Smooth muscle cell (in vitro differentiated cells): ENCODE results near the gene PAPOLG. TPM values are rescaled to one million over a fixed set of nuclear protein-coding genes. Genes with fewer than 3 reads are reported as not detected.

ENCODE experiments used
- DNase-seq: peaks from one replicate; lab custom pipeline; 2025; ENCODE audit not compliant: unreplicated experiment; lab: John Stamatoyannopoulos, UW
- H2AFZ ChIP-seq: fragments of 200-600 bp; sonication (generic); 2 replicates; pipeline ENCODE4 v1.6.0; 2016; ENCODE audit warnings: antibody characterized with exemption, low read depth, mild to moderate bottlenecking
- H3F3A ChIP-seq: fragments of 200-600 bp; sonication (generic); 2 replicates; pipeline ENCODE4 v1.6.0; 2017; ENCODE audit warnings: antibody characterized with exemption, low read depth
- H3K27ac ChIP-seq: fragments of 200-600 bp; sonication (generic); 2 replicates; pipeline ENCODE4 v1.5.1; 2016; ENCODE audit warnings: low read depth, mild to moderate bottlenecking
- H3K27me3 ChIP-seq: fragments of 200-600 bp; sonication (generic); 2 replicates; pipeline ENCODE4 v1.6.1; 2016; ENCODE audit warnings: low read depth, mild to moderate bottlenecking
- H3K36me3 ChIP-seq: fragments of 200-600 bp; sonication (generic); 2 replicates; pipeline ENCODE4 v1.5.1; 2016; ENCODE audit warnings: low read depth
- H3K4me1 ChIP-seq: fragments of 200-600 bp; sonication (generic); 2 replicates; pipeline ENCODE4 v1.5.1; 2016; ENCODE audit warnings: low read depth
- H3K4me2 ChIP-seq: fragments of 200-600 bp; sonication (generic); 2 replicates; pipeline ENCODE4 v1.6.0; 2016; ENCODE audit warnings: mild to moderate bottlenecking
- H3K4me3 ChIP-seq: fragments of 200-600 bp; sonication (generic); 2 replicates; pipeline ENCODE4 v1.5.1; 2016; ENCODE audit warnings: mild to moderate bottlenecking
- H3K79me2 ChIP-seq: fragments of 200-600 bp; sonication (generic); 2 replicates; pipeline ENCODE4 v1.6.0; 2016; ENCODE audit warnings: low read depth, mild to moderate bottlenecking
- H3K9ac ChIP-seq: fragments of 200-600 bp; sonication (generic); 2 replicates; pipeline ENCODE4 v1.6.0; 2016; ENCODE audit warnings: low read depth
- H3K9me3 ChIP-seq: fragments of 200-600 bp; sonication (generic); replicated peaks from 2 replicates; pipeline ENCODE4 v1.5.1; 2016; ENCODE audit warnings: low read depth
- H4K20me1 ChIP-seq: fragments of 200-600 bp; sonication (generic); 2 replicates; pipeline ENCODE4 v1.6.0; 2016; ENCODE audit warnings: low read depth
- WGBS: methylation state at CpG from one replicate; pipeline ENCODE4 v1.1.7; 2016; ENCODE audit warnings: low lambda C conversion rate; 5-methylcytosine and 5-hydroxymethylcytosine counted together
- polyA plus RNA-seq: library from polyadenylated mRNA; unstranded; fragments of >200 nt; fragmentation: Nextera tagmentation; extraction: Ambion mirVana; gene quantifications from 2 replicates; pipeline ENCODE4 v1.2.1, GENCODE V29; 2016
- total RNA-seq: library from RNA; depleted of rRNA; stranded (reverse); fragments of >200 nt; gene quantifications from 2 replicates; pipeline ENCODE4 v1.2.3, GENCODE V29; 2014
- TF ChIP-seq, protein P1 (sequence below): fragments of 200-600 bp; sonication (generic); IDR thresholded peaks from 2 replicates; pipeline ENCODE4 v1.5.1; 2017; ENCODE audit warnings: borderline replicate concordance, mild to moderate bottlenecking, antibody characterized with exemption; ENCODE audit not compliant: insufficient read depth, poor library complexity, severe bottlenecking

Gene PAPOLG
- total and polyA plus RNA-seq, 2 experiments from 2014 or later = 7.4 to 19.6 TPM

DNA sequence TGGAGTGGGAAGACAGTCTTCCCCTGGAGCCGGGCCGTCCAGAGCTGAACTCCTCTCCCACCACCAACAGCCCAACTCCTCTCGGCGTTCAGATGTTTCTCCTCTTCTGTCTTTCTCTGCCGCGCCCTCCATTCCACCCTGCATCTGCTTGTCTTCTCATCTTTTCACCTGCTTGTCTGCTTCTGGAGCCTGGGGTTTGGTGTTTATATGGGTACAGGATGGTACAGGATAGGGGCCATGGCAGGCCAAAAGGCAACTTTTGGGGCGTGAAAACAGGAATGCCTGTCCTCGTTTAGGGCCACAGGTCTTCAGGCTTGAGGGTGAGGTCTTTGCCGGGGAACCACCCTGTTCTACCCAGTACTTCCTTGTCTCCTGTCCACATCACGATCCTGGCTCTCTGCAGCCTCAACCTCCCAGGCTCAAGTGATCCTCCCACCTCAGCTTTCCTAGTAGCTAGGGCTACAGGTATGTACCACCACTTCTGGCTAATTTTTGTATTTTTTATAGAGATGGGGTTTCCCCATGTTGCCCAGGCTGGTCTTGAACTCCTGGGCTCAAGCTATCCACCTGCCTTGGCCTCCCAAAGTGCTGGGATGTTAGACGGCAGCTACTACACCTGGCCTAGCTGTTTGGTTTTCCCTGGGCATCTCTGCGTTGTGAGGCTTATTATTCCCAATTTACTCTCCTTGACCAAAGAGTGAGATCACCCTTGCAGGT is 64.5 kb downstream of the PAPOLG start:
- H3K4me1 ChIP-seq = no peaks in the 10 kb centered on the region
- DNase-seq = no peak
- TF ChIP-seq, protein P1, sequence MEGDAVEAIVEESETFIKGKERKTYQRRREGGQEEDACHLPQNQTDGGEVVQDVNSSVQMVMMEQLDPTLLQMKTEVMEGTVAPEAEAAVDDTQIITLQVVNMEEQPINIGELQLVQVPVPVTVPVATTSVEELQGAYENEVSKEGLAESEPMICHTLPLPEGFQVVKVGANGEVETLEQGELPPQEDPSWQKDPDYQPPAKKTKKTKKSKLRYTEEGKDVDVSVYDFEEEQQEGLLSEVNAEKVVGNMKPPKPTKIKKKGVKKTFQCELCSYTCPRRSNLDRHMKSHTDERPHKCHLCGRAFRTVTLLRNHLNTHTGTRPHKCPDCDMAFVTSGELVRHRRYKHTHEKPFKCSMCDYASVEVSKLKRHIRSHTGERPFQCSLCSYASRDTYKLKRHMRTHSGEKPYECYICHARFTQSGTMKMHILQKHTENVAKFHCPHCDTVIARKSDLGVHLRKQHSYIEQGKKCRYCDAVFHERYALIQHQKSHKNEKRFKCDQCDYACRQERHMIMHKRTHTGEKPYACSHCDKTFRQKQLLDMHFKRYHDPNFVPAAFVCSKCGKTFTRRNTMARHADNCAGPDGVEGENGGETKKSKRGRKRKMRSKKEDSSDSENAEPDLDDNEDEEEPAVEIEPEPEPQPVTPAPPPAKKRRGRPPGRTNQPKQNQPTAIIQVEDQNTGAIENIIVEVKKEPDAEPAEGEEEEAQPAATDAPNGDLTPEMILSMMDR = no peak
- no peaks in the 10 kb centered on the region for H4K20me1 ChIP-seq
- no peaks in the 10 kb centered on the region for H3K9me3 ChIP-seq
- no peaks in the 10 kb centered on the region for H3K27me3 ChIP-seq
- no peaks in the 10 kb centered on the region for H3K79me2 ChIP-seq
- WGBS = 93% methylated on average over 12 of the region's 12 CpGs
- H2AFZ ChIP-seq = no peak overlapping the region
- H3K4me2 ChIP-seq = no peak overlapping the region
- no peak overlapping the region for H3K27ac ChIP-seq
- no peaks in the 10 kb centered on the region for H3K36me3 ChIP-seq
- H3K4me3 ChIP-seq = no peak overlapping the region
- no peaks in the 10 kb centered on the region for H3F3A ChIP-seq
- no peak overlapping the region for H3K9ac ChIP-seq

DNA sequence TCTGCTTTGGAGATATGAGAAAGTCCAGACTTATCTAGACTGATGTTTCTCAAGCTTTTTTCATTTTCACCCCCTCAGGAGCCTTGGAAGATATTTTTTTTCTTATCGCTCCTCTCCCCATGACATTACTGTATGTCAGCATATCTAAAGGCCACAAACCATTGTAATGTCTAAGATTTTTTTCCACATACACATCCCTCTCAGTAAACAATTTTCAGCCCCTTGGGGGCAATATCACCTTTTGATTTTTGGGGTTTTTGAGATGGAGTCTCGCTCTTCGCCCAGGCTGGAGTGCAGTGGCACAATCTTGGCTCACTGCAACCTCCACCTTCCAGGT is 65.0 kb downstream of the PAPOLG start:
- no peaks in the 10 kb centered on the region for H4K20me1 ChIP-seq
- no peaks in the 10 kb centered on the region for H3K9me3 ChIP-seq
- TF ChIP-seq, protein P1 = no peak
- H3K4me1 ChIP-seq = no peaks in the 10 kb centered on the region
- no peak for DNase-seq
- no peaks in the 10 kb centered on the region for H3K36me3 ChIP-seq
- no peak overlapping the region for H3K9ac ChIP-seq
- no peaks in the 10 kb centered on the region for H3F3A ChIP-seq
- no peak overlapping the region for H3K27ac ChIP-seq
- no peak overlapping the region for H2AFZ ChIP-seq
- no peaks in the 10 kb centered on the region for H3K27me3 ChIP-seq
- WGBS = 92% methylated on average over 3 of the region's 3 CpGs
- no peaks in the 10 kb centered on the region for H3K79me2 ChIP-seq
- H3K4me3 ChIP-seq = no peak overlapping the region
- no peak overlapping the region for H3K4me2 ChIP-seq

DNA sequence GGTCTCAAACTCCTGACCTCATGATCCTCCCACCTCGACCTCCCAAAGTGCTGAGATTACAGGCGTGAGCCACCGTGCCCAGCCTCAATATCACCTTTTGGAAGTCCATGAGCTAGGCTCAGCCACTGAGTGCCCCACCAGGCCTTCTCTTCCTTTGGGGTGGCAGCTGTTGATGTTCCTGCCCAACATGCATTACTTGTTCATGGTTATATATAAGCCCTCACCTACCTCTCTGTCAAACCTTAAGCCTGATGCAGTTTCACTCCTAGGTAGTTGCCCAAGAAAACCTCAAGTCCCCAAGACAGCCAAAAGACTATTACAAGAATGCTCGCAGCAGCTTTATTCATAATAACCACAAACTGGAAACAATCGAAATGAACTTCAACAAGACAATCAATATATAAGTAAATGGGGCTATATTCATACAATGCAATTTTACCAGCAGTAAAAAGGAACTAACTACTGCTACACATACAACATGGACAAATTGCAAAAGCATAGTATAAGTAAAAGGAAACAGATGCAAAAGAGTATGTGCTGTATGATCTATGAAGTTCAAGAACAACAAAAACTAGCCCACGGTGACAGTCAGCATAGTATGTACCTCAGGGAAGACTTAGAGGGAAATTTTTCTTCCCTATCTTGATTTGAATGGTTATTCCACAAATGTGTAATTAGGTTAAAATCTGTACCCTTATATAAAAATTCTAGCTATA is 65.7 kb downstream of the PAPOLG start:
- TF ChIP-seq, protein P1 = no peak

More for the DNA sequence above, 65.7 kb downstream of the PAPOLG start:
- no peaks in the 10 kb centered on the region for H4K20me1 ChIP-seq
- WGBS = 89% methylated on average over 6 of the region's 6 CpGs
- no peak overlapping the region for H3K4me2 ChIP-seq
- no peaks in the 10 kb centered on the region for H3K4me1 ChIP-seq
- H2AFZ ChIP-seq = no peak overlapping the region
- H3K27ac ChIP-seq = no peak overlapping the region
- H3F3A ChIP-seq = no peaks in the 10 kb centered on the region
- no peaks in the 10 kb centered on the region for H3K79me2 ChIP-seq
- no peaks in the 10 kb centered on the region for H3K9me3 ChIP-seq
- H3K9ac ChIP-seq = no peak overlapping the region
- no peak overlapping the region for H3K4me3 ChIP-seq
- H3K36me3 ChIP-seq = no peaks in the 10 kb centered on the region
- DNase-seq = no peak
- no peaks in the 10 kb centered on the region for H3K27me3 ChIP-seq
